ENCODE results near the gene PDGFB.

- TF ChIP-seq, protein P1, sequence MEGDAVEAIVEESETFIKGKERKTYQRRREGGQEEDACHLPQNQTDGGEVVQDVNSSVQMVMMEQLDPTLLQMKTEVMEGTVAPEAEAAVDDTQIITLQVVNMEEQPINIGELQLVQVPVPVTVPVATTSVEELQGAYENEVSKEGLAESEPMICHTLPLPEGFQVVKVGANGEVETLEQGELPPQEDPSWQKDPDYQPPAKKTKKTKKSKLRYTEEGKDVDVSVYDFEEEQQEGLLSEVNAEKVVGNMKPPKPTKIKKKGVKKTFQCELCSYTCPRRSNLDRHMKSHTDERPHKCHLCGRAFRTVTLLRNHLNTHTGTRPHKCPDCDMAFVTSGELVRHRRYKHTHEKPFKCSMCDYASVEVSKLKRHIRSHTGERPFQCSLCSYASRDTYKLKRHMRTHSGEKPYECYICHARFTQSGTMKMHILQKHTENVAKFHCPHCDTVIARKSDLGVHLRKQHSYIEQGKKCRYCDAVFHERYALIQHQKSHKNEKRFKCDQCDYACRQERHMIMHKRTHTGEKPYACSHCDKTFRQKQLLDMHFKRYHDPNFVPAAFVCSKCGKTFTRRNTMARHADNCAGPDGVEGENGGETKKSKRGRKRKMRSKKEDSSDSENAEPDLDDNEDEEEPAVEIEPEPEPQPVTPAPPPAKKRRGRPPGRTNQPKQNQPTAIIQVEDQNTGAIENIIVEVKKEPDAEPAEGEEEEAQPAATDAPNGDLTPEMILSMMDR (IDR thresholded peaks at IDR 0.05; ENCODE audit: insufficient read depth, low read depth, low read length), result no peak
- TF ChIP-seq EZH2 (IDR thresholded peaks at IDR 0.05; ENCODE audit: insufficient read depth, low read length), result no peak
These were observed 19.2 kb downstream of the PDGFB start for GRCh38 chr22:39225591-39225990.
